Measurements from ENCODE around the gene PRMT1. TPM values are rescaled to one million over a fixed set of nuclear protein-coding genes. Genes with fewer than 3 reads are reported as not detected.
A peak's percentile ranks its signal among the peaks of the same experiment; 100 is the strongest.

The PRMT1 gene
- total RNA-seq, 1 experiment from 2014 or later, result 527 TPM

- Mint-ChIP-seq H3K27ac (no peak overlapping the region), H3K27me3 (ENCODE audit: low read depth) (no peaks in the 10 kb centered on the region), H3K4me3 (no peak overlapping the region), H3K9me3 (no peaks in the 10 kb centered on the region), H3K36me3 (peaks cover 24% of the 10 kb centered on the region), H3K4me1 (no peaks in the 10 kb centered on the region)
- DNase-seq (ENCODE audit: low spot score) (no peak), ATAC-seq (peak; percentile 23; the same call in 1 of the 2 replicates)
- CTCF ChIA-PET, result interaction anchor here (0.7 kb wide), 1 partner anchor 17 kb away, joined by 3 read pairs; no protein-coding TSS in a partner anchor
- TF ChIP-seq ATF6 (CRISPR knock-in tag; IDR thresholded peaks at IDR 0.05) (no peak), AFF4 (CRISPR knock-in tag; IDR thresholded peaks at IDR 0.05; ENCODE audit: borderline replicate concordance) (no peak), MLX (CRISPR knock-in tag; IDR thresholded peaks at IDR 0.05) (no peak)
- POLR2A ChIA-PET, result no interaction called here
Measured at GRCh38 chr19:49700563-49700962, 23.5 kb downstream of the PRMT1 start.

GRCh38 chr19:49701271-49701786 is 24.3 kb downstream of the PRMT1 start:
- ChIA-PET POLR2A (no interaction called here), CTCF (no interaction called here)
- DNase-seq (ENCODE audit: low spot score), result peak; percentile 34
- Mint-ChIP-seq H3K36me3 (peaks cover 26% of the 10 kb centered on the region), H3K4me1 (no peaks in the 10 kb centered on the region), H3K27me3 (ENCODE audit: low read depth) (no peaks in the 10 kb centered on the region), H3K27ac (no peak overlapping the region), H3K9me3 (no peaks in the 10 kb centered on the region), H3K4me3 (no peak overlapping the region)
- peak; percentile 64 for ATAC-seq
- TF ChIP-seq HMGA2 (CRISPR knock-in tag; IDR thresholded peaks at IDR 0.05) (peak; percentile 39; the same call in 1 of the 2 replicates), CREB1 (CRISPR knock-in tag; IDR thresholded peaks at IDR 0.05) (no peak), GABPB1 (CRISPR knock-in tag; IDR thresholded peaks at IDR 0.05) (no peak)

- Mint-ChIP-seq H3K4me3 (no peak overlapping the region), H3K4me1 (no peaks in the 10 kb centered on the region), H3K9me3 (no peaks in the 10 kb centered on the region), H3K27ac (no peak overlapping the region), H3K36me3 (peaks cover 31% of the 10 kb centered on the region), H3K27me3 (ENCODE audit: low read depth) (no peaks in the 10 kb centered on the region)
- POLR2A ChIA-PET, result no interaction called here
- CTCF ChIA-PET, result no interaction called here
- ATAC-seq (no peak), DNase-seq (ENCODE audit: low spot score) (no peak)
- TF ChIP-seq ZNF425 (CRISPR knock-in tag; conservative IDR thresholded peaks at IDR 0.05) (no peak), GABPB1 (CRISPR knock-in tag; IDR thresholded peaks at IDR 0.05) (no peak), TCF7 (CRISPR knock-in tag; IDR thresholded peaks at IDR 0.05; ENCODE audit: low read depth) (no peak), SOX15 (CRISPR knock-in tag; IDR thresholded peaks at IDR 0.05) (no peak), TP53 (CRISPR knock-in tag; IDR thresholded peaks at IDR 0.05) (no peak), MXD4 (CRISPR knock-in tag; IDR thresholded peaks at IDR 0.05; ENCODE audit: borderline replicate concordance) (no peak), MAX (CRISPR knock-in tag; IDR thresholded peaks at IDR 0.05) (no peak), ZNF281 (CRISPR knock-in tag; IDR thresholded peaks at IDR 0.05) (no peak), HMGA2 (CRISPR knock-in tag; IDR thresholded peaks at IDR 0.05) (no peak), NFATC4 (CRISPR knock-in tag; IDR thresholded peaks at IDR 0.05) (no peak), ZBTB43 (CRISPR knock-in tag; IDR thresholded peaks at IDR 0.05) (no peak), OVOL2 (CRISPR knock-in tag; IDR thresholded peaks at IDR 0.05; ENCODE audit: borderline replicate concordance) (no peak), ESRRA (CRISPR knock-in tag; IDR thresholded peaks at IDR 0.05; ENCODE audit: borderline replicate concordance) (no peak)
Measured at GRCh38 chr19:49704888-49705642, 28.0 kb downstream of the PRMT1 start.

All from WTC11 (cell line).